NAMALWA (cell line): ENCODE data around the gene SLC23A2.
"Not testable (repeated sequence)": the region's sequence is repeated elsewhere in the genome, so short reads cannot be mapped to it uniquely, and the experiment has no call there.

ENCODE experiments used
- DNase-seq: peaks from one replicate; pipeline ENCODE4 v3.0.0-alpha.2; 2015; ENCODE audit warnings: low spot score

Gene SLC23A2

GRCh38 chr20:5005326-5005725 is 4.0 kb upstream of the SLC23A2 start:
- DNase-seq, result no peak

- DNase-seq, result not testable (repeated sequence)
These were observed 3.5 kb upstream of the SLC23A2 start for GRCh38 chr20:5004825-5005224.

- no peak for DNase-seq
These were observed 2.3 kb upstream of the SLC23A2 start for GRCh38 chr20:5003626-5004025.

GRCh38 chr20:5002077-5002413 is 735 bp upstream of the SLC23A2 start:
- peak; percentile 38 for DNase-seq

- DNase-seq, result peak; percentile 29
These were observed 792 bp downstream of the SLC23A2 start for GRCh38 chr20:5000263-5001173.

- DNase-seq, result peak; percentile 37
These were observed 1.5 kb downstream of the SLC23A2 start for GRCh38 chr20:4999788-5000187.

- DNase-seq, result peak; percentile 57
These were observed 3.1 kb downstream of the SLC23A2 start for GRCh38 chr20:4998160-4998651.

- DNase-seq, result no peak
These were observed 4.1 kb downstream of the SLC23A2 start for GRCh38 chr20:4997222-4997621.

GRCh38 chr20:4989570-4989969 is 11.7 kb downstream of the SLC23A2 start:
- peak; percentile 91 for DNase-seq

- DNase-seq, result peak; percentile 71
These were observed 14.2 kb downstream of the SLC23A2 start for GRCh38 chr20:4987130-4987529.

- peak; percentile 78 for DNase-seq
These were observed 15.7 kb downstream of the SLC23A2 start for GRCh38 chr20:4985658-4986057.

GRCh38 chr20:4982281-4982680 is 19.0 kb downstream of the SLC23A2 start:
- DNase-seq, result no peak

- no peak for DNase-seq
These were observed 21.4 kb downstream of the SLC23A2 start for GRCh38 chr20:4979841-4980410.

GRCh38 chr20:4978050-4978918 is 23.0 kb downstream of the SLC23A2 start:
- DNase-seq, result no peak

- DNase-seq, result not testable (repeated sequence)
These were observed 25.3 kb downstream of the SLC23A2 start for GRCh38 chr20:4976014-4976413.

- DNase-seq, result peak; percentile 37
These were observed 27.8 kb downstream of the SLC23A2 start for GRCh38 chr20:4973330-4974097.

- no peak for DNase-seq
These were observed 28.6 kb downstream of the SLC23A2 start for GRCh38 chr20:4972506-4973251.

- DNase-seq, result no peak
These were observed 30.2 kb downstream of the SLC23A2 start for GRCh38 chr20:4971064-4971463.

GRCh38 chr20:4967752-4968477 is 33.4 kb downstream of the SLC23A2 start:
- no peak for DNase-seq
